BJ (cell line): Measurements from ENCODE around the gene TXN2. TPM values are rescaled to one million over a fixed set of nuclear protein-coding genes. Genes with fewer than 3 reads are reported as not detected.
A peak's percentile ranks its signal among the peaks of the same experiment; 100 is the strongest.

Experiments
- CTCF ChIA-PET: fragments of 350-600 bp; formaldehyde crosslinking; extraction: SDS; loops from one replicate; lab custom pipeline; 2021; ENCODE audit warnings: antibody characterized with exemption, inconsistent platforms; lab: Yijun Ruan, JAX
- POLR2A ChIA-PET: fragments of 300-600 bp; sonication (Branson Sonifier 250); formaldehyde crosslinking; extraction: SDS; loops from one replicate; lab custom pipeline; 2021; ENCODE audit warnings: antibody characterized with exemption; lab: Charles Lee
- DNase-seq: peaks from one replicate; pipeline ENCODE4 v3.0.0-alpha.2; 2011; ENCODE audit warnings: low read depth
- H3K27me3 ChIP-seq: 2 replicates; pipeline ENCODE4 v1.6.0; 2011; ENCODE audit warnings: low read length; ENCODE audit not compliant: control insufficient read depth, insufficient read depth
- H3K36me3 ChIP-seq: 2 replicates; pipeline ENCODE4 v1.5.1; 2011; ENCODE audit warnings: low read length; ENCODE audit not compliant: control insufficient read depth, insufficient read depth
- H3K4me3 ChIP-seq: 2 replicates; pipeline ENCODE4 v1.5.1; 2011; ENCODE audit warnings: low read depth, mild to moderate bottlenecking, control low read depth, low read length
- CTCF ChIP-seq: IDR thresholded peaks from 2 replicates; pipeline ENCODE4 v1.5.1; 2011; ENCODE audit warnings: low read depth, mild to moderate bottlenecking, control low read depth, inconsistent platforms, low read length, moderate library complexity; ENCODE audit not compliant: insufficient read depth
- polyA plus RNA-seq: library from polyadenylated mRNA; depleted of rRNA; stranded (reverse); fragments of >200 nt; gene quantifications from 2 replicates; pipeline ENCODE4 v1.2.3, GENCODE V29; 2011

The TXN2 gene
- polyA plus RNA-seq, 1 experiment: 192 TPM

- DNase-seq: no peak
- H3K36me3 ChIP-seq: peaks cover 21% of the 10 kb centered on the region
- H3K27me3 ChIP-seq: no peaks in the 10 kb centered on the region
- ChIA-PET POLR2A (no interaction called here), CTCF (interaction anchor here (0.9 to 1.0 kb wide), 2 partner anchors 171 to 172 kb away, joined by 3 to 4 read pairs; no protein-coding TSS in a partner anchor)
- TF ChIP-seq CTCF: no peak
- no peak overlapping the region for H3K4me3 ChIP-seq
Measured at GRCh38 chr22:36472689-36473088, 8.8 kb downstream of the TXN2 start.

GRCh38 chr22:36471341-36471821 lies 10.1 kb downstream of the TXN2 start:
- no peak for DNase-seq
- no peaks in the 10 kb centered on the region for H3K27me3 ChIP-seq
- ChIA-PET POLR2A (interaction anchor here (0.6 kb wide), 1 partner anchor 34 kb away, joined by 4 read pairs; no protein-coding TSS in a partner anchor), CTCF (interaction anchor here (0.9 to 4.7 kb wide), 24 partner anchors 7 to 186 kb away, joined by 3 to 44 read pairs (median 6); partner anchors contain the start of gene MYH9)
- no peak for TF ChIP-seq CTCF
- no peak overlapping the region for H3K4me3 ChIP-seq
- peaks cover 17% of the 10 kb centered on the region for H3K36me3 ChIP-seq

- no peaks in the 10 kb centered on the region for H3K27me3 ChIP-seq
- no peak overlapping the region for H3K4me3 ChIP-seq
- CTCF ChIA-PET: interaction anchor here (0.7 to 4.7 kb wide), 30 partner anchors 8 to 192 kb away, joined by 3 to 44 read pairs (median 5); partner anchors contain the start of gene MYH9
- TF ChIP-seq CTCF: no peak
- DNase-seq: no peak
- POLR2A ChIA-PET: interaction anchor here (0.6 kb wide), 1 partner anchor 33 kb away, joined by 4 read pairs; no protein-coding TSS in a partner anchor
- H3K36me3 ChIP-seq: peaks cover 15% of the 10 kb centered on the region
Measured at GRCh38 chr22:36470994-36471331, 10.5 kb downstream of the TXN2 start.

- ChIA-PET POLR2A (interaction anchor here (0.6 kb wide), 1 partner anchor 82 kb away, joined by 3 read pairs; no protein-coding TSS in a partner anchor), CTCF (interaction anchor here (0.6 to 4.7 kb wide), 44 partner anchors 8 to 290 kb away, joined by 3 to 44 read pairs (median 4); partner anchors contain the start of gene MYH9)
- Histone ChIP-seq H3K27me3 (no peaks in the 10 kb centered on the region), H3K36me3 (peaks cover 11% of the 10 kb centered on the region), H3K4me3 (no peak overlapping the region)
- peak; percentile 99 for TF ChIP-seq CTCF
- DNase-seq: no peak
Measured at GRCh38 chr22:36470162-36470993, 11.1 kb downstream of the TXN2 start.
